Peyer's patch (tissue), 4 donors: Measurements from ENCODE around the gene SLC22A13.

ENCODE experiments used
- CTCF ChIP-seq, 6 experiments: fragments of 450-650 bp in 4 of 6; fragments of 200-600 bp in 2 of 6; sonication (generic) in 1 of 6; IDR thresholded peaks; one replicate each; pipeline ENCODE4 v1.5.1; 2017 to 2019; ENCODE audit warnings: antibody characterized with exemption in 6 of 6, mild to moderate bottlenecking in 3 of 6, moderate library complexity in 1 of 6
- POLR2A ChIP-seq, 2 donors: fragments of 450-650 bp; IDR thresholded peaks; one replicate each; pipeline ENCODE4 v1.5.1; 2017; ENCODE audit warnings: antibody characterized with exemption in 2 of 2, mild to moderate bottlenecking in 2 of 2, moderate library complexity in 2 of 2

- TF ChIP-seq CTCF (IDR thresholded peaks at IDR 0.05) (no peak), POLR2A (IDR thresholded peaks at IDR 0.05) (no peak)
Measured at GRCh38 chr3:38312356-38312755, 46.7 kb downstream of the SLC22A13 start.
